ENCODE measurements around the gene TMEM272.

The TMEM272 gene

DNA sequence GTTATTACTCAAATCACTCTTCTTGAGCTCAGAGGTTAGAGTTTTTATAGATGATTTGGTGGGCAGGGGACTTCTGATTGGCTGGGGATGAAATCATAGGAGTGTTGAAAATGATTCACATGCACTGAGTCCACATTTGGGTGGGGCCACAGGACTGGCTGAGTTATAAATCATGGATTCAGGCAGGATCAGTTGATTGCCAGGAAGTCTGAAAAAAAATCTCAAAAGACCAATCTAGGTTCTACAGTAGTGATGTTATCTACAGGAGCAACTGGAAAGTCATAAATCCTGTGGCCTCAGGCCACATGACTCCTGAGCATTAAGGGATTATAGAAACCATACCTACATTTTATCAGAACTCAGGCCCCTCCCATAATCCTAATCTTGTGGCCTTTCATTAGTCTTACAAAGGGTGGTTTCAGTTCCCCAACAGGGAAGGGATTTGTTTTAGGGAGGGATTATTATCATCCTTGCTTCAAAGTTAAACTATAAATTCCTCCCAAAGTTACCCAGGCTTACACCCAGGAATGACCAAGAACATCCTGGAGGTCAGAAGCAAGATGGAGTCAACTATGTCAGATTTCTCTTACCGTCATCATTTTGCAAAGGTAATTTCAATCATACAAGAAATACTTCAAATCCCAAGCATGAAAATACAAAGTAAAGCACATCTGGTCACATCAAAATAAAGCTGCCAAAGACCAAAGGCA, 11.2 kb upstream of the TMEM272 start:
- no peak for DNase-seq (ENCODE audit: low read depth)
- TF ChIP-seq MYC (IDR thresholded peaks at IDR 0.05; ENCODE audit: low read depth, low read length) (no peak), POLR2A (IDR thresholded peaks at IDR 0.05; ENCODE audit: extremely low read depth, insufficient read length) (no peak)
- TF ChIP-seq, protein P1, sequence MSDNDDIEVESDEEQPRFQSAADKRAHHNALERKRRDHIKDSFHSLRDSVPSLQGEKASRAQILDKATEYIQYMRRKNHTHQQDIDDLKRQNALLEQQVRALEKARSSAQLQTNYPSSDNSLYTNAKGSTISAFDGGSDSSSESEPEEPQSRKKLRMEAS (IDR thresholded peaks at IDR 0.05; ENCODE audit: low read depth, low read length): no peak
- TF ChIP-seq, protein P2, sequence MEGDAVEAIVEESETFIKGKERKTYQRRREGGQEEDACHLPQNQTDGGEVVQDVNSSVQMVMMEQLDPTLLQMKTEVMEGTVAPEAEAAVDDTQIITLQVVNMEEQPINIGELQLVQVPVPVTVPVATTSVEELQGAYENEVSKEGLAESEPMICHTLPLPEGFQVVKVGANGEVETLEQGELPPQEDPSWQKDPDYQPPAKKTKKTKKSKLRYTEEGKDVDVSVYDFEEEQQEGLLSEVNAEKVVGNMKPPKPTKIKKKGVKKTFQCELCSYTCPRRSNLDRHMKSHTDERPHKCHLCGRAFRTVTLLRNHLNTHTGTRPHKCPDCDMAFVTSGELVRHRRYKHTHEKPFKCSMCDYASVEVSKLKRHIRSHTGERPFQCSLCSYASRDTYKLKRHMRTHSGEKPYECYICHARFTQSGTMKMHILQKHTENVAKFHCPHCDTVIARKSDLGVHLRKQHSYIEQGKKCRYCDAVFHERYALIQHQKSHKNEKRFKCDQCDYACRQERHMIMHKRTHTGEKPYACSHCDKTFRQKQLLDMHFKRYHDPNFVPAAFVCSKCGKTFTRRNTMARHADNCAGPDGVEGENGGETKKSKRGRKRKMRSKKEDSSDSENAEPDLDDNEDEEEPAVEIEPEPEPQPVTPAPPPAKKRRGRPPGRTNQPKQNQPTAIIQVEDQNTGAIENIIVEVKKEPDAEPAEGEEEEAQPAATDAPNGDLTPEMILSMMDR (IDR thresholded peaks at IDR 0.05; ENCODE audit: low read depth, low read length): no peak
- no peak overlapping the region for H3K4me3 ChIP-seq (ENCODE audit: low read depth, low read length)

DNA sequence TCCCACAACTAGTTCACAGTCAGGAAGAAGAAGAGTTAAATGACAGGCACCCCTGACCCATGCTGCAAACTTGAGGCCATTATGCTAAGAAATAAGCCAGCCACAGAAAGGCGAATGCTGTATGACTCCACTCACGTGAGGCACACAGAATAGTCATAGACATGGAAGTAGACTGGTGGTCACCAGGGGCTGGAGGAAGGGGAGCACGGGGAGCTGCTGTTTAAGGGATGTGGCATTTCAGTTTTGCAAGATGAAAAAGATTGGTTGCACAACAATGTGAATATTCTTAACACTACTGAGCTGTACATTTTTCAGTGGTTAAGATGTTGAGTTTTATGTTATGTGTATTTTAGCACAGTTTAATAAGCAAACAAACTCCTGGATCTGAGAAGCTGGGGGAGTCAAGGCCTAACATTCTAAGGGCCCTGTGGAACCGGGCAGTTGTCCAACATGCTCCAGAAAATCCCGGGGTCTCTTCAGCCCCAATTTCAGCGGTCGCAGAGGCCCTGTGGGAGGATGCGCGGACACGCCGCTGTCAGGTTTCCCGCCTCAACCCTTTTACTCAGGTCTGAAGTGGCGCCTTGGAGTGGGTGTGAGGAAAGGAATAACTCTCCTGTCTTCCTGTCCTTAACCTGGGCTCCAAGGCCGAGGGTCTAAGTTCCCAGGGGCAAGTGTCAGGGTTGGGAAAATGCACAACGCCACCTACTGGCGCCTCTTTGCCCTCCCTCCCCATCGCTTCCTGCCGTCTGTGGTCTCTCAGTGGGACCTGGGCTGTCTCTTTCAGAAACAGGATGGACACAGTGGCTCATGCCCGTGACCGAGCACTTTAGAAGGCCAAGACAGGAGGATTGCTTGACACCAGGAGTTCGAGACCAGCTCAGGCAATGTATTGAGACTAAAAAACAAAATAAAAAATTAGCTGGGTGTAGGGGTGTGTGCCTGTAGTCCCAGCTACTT, 4.4 kb upstream of the TMEM272 start:
- TF ChIP-seq MYC (IDR thresholded peaks at IDR 0.05; ENCODE audit: low read depth, low read length): peak; percentile 36; the same call in 1 of the 2 replicates
- TF ChIP-seq POLR2A (IDR thresholded peaks at IDR 0.05; ENCODE audit: extremely low read depth, insufficient read length): no peak
- TF ChIP-seq, protein P2 (IDR thresholded peaks at IDR 0.05; ENCODE audit: low read depth, low read length): peak; percentile 91
- TF ChIP-seq, protein P1 (IDR thresholded peaks at IDR 0.05; ENCODE audit: low read depth, low read length): peak; percentile 45
- H3K4me3 ChIP-seq (ENCODE audit: low read depth, low read length): no peak overlapping the region
- peak; percentile 76 for DNase-seq (ENCODE audit: low read depth)

DNA sequence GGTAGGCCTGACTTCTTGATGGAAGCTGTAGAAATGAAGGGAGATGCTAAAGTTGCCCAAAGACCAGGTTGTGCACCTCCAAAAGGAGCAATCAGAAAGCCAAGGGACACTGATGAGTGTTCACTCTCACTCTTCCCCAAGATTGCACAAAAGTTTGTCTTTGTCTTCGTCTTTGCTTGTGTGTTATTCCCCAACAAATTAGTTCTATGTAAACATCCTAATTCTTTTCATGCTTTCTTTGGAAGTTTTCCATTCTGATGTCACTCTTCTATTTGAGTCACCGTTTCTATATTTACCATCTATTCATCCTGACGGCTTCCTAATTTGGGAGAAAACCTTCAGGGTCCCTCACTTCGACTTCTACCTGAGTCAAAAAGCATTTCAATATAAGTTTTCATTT, 3.7 kb upstream of the TMEM272 start:
- no peak for DNase-seq (ENCODE audit: low read depth)
- no peak overlapping the region for H3K4me3 ChIP-seq (ENCODE audit: low read depth, low read length)
- no peak for TF ChIP-seq POLR2A (IDR thresholded peaks at IDR 0.05; ENCODE audit: extremely low read depth, insufficient read length)
- TF ChIP-seq, protein P1 (IDR thresholded peaks at IDR 0.05; ENCODE audit: low read depth, low read length): no peak
- TF ChIP-seq MYC (IDR thresholded peaks at IDR 0.05; ENCODE audit: low read depth, low read length): no peak
- TF ChIP-seq, protein P2 (IDR thresholded peaks at IDR 0.05; ENCODE audit: low read depth, low read length): no peak

DNA sequence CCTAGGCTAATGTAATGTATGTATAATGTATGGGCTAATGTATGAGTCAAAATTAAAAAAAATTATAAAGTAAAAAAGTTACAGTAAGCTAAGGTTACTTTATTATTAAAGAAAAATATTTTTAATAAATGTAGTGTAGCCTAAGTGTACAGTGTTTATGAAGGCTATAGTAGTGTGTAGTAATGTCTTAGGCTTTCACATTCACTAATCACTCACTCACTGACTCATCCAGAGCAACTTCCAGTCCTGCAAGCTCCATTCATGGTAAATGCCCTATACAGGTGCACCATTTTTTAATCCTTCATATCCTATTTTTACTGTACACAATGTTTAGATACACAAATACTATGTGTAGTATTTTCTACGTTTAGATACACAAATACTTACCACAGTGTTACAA, 1.8 kb upstream of the TMEM272 start:
- H3K4me3 ChIP-seq (ENCODE audit: low read depth, low read length): no peak overlapping the region

More for the DNA sequence above, 1.8 kb upstream of the TMEM272 start:
- TF ChIP-seq, protein P2 (IDR thresholded peaks at IDR 0.05; ENCODE audit: low read depth, low read length): no peak
- TF ChIP-seq POLR2A (IDR thresholded peaks at IDR 0.05; ENCODE audit: extremely low read depth, insufficient read length): no peak
- TF ChIP-seq, protein P1 (IDR thresholded peaks at IDR 0.05; ENCODE audit: low read depth, low read length): no peak
- no peak for TF ChIP-seq MYC (IDR thresholded peaks at IDR 0.05; ENCODE audit: low read depth, low read length)
- DNase-seq (ENCODE audit: low read depth): no peak

All from NB4 (cell line).